Endothelial cell of umbilical vein (primary cell): ENCODE data around the gene MYEOV. TPM values are rescaled to one million over a fixed set of nuclear protein-coding genes. Genes with fewer than 3 reads are reported as not detected.

Experiments used
- BruUV-seq: library from RNA; stranded (reverse); fragments of 400-500 nt; replicated peaks from 2 replicates; lab custom pipeline; 2021; lab: Mats Ljungman, UMichigan
- CTCF ChIA-PET: fragments of 300-600, 350-600 bp; sonication (Branson Sonifier 250); formaldehyde crosslinking; loops from one replicate; lab custom pipeline; 2021; ENCODE audit warnings: antibody characterized with exemption, inconsistent platforms; lab: Charles Lee
- POLR2A ChIA-PET: fragments of 300-600, 350-600 bp; sonication (Branson Sonifier 250); formaldehyde crosslinking; loops from one replicate; lab custom pipeline; 2021; ENCODE audit warnings: antibody characterized with exemption, inconsistent platforms; lab: Charles Lee
- DNase-seq: peaks from one replicate; pipeline ENCODE4 v3.0.0-alpha.2; 2011; ENCODE audit warnings: low read depth, low spot score
- FAIRE-seq: peaks from 2 replicates; lab custom pipeline; 2011; peaks lifted over from hg19 to GRCh38; lab: Jason Lieb, UNC
- H2AFZ ChIP-seq: 2 replicates; pipeline ENCODE4 v1.6.0; 2012; ENCODE audit warnings: low read depth, low read length, control low read depth, inconsistent platforms
- H3K27ac ChIP-seq: 2 replicates; pipeline ENCODE4 v1.5.1; 2011; ENCODE audit warnings: low read depth, mild to moderate bottlenecking, control low read depth, low read length, moderate library complexity; ENCODE audit not compliant: insufficient read depth
- H3K27me3 ChIP-seq, 2 experiments: 2 replicates each; pipeline versions ENCODE4 v1.6.0 to v1.6.1; 2011; ENCODE audit warnings: low read length in 2 of 2, mixed read lengths in 1 of 2; ENCODE audit not compliant: control insufficient read depth in 2 of 2, insufficient read depth in 2 of 2
- H3K36me3 ChIP-seq, 2 experiments: 2 replicates in 1 of 2; 3 replicates in 1 of 2; pipeline ENCODE4 v1.5.1; 2011; ENCODE audit warnings: low read length in 2 of 2, mild to moderate bottlenecking in 1 of 2, moderate library complexity in 1 of 2; ENCODE audit not compliant: control insufficient read depth in 2 of 2, insufficient read depth in 2 of 2; ENCODE audit errors: extremely low read depth in 1 of 2
- H3K4me1 ChIP-seq: 3 replicates; pipeline ENCODE4 v1.5.1; 2011; ENCODE audit warnings: mild to moderate bottlenecking, low read length; ENCODE audit not compliant: control insufficient read depth, insufficient read depth; ENCODE audit errors: extremely low read depth
- H3K4me2 ChIP-seq: 2 replicates; pipeline ENCODE4 v1.6.1; 2011; ENCODE audit warnings: low read length, control low read depth, mixed read lengths; ENCODE audit not compliant: insufficient read depth
- H3K4me3 ChIP-seq, 3 experiments: fragments of 200-600 bp in 1 of 3; sonication (generic), shearing (Covaris generic) in 1 of 3; replicated peaks in 1 of 3; 2 replicates each; pipeline ENCODE4 v1.5.1; 2011 to 2016; ENCODE audit warnings: control low read depth in 3 of 3, low read length in 3 of 3, mild to moderate bottlenecking in 2 of 3, inconsistent platforms in 1 of 3, low read depth in 1 of 3, moderate library complexity in 1 of 3; ENCODE audit not compliant: insufficient read depth in 1 of 3
- H3K79me2 ChIP-seq: 2 replicates; pipeline ENCODE4 v1.6.0; 2012; ENCODE audit warnings: low read length, inconsistent platforms; ENCODE audit not compliant: control insufficient read depth, insufficient read depth
- H3K9ac ChIP-seq: replicated peaks from 2 replicates; pipeline ENCODE3; 2011; ENCODE audit warnings: low read length, control low read depth; ENCODE audit not compliant: insufficient read depth; ENCODE audit errors: extremely low read depth
- H3K9me1 ChIP-seq: replicated peaks from 3 replicates; pipeline ENCODE4 v1.6.0; 2011; ENCODE audit warnings: mild to moderate bottlenecking, low read length; ENCODE audit not compliant: control insufficient read depth, insufficient read depth; ENCODE audit errors: extremely low read depth
- H3K9me3 ChIP-seq: replicated peaks from 2 replicates; pipeline ENCODE4 v1.5.1; 2012; ENCODE audit warnings: low read length, inconsistent platforms; ENCODE audit not compliant: control insufficient read depth, insufficient read depth
- H4K20me1 ChIP-seq: replicated peaks from 2 replicates; pipeline ENCODE3; 2011; ENCODE audit warnings: mild to moderate bottlenecking, low read length; ENCODE audit not compliant: control insufficient read depth, insufficient read depth; ENCODE audit errors: extremely low read depth
- EZH2 ChIP-seq: IDR thresholded peaks from 2 replicates; pipeline ENCODE4 v1.6.1; 2012; ENCODE audit warnings: borderline replicate concordance, low read depth, mild to moderate bottlenecking, moderate library complexity, low read length, inconsistent platforms; ENCODE audit not compliant: severe bottlenecking
- GATA2 ChIP-seq: IDR thresholded peaks from 2 replicates; pipeline ENCODE4 v1.7.0; 2011; ENCODE audit warnings: low read depth, mild to moderate bottlenecking, moderate library complexity, mixed read lengths, low read length; ENCODE audit not compliant: insufficient read length, insufficient read depth
- JUN ChIP-seq: IDR thresholded peaks from 2 replicates; pipeline ENCODE4 v1.6.1; 2011; ENCODE audit warnings: borderline replicate concordance, low read depth; ENCODE audit not compliant: insufficient read length, insufficient read depth
- MAX ChIP-seq: IDR thresholded peaks from 2 replicates; pipeline ENCODE4 v1.6.1; 2011; ENCODE audit not compliant: insufficient read depth, insufficient read length
- POLR2A ChIP-seq: IDR thresholded peaks from 2 replicates; pipeline ENCODE4 v1.6.1; 2012; ENCODE audit warnings: low read depth, mild to moderate bottlenecking, control low read depth, low read length
- dilution Hi-C: fragments of 300-500 bp; cut with MboI; formaldehyde crosslinking; loops from one replicate; pipeline ENCODE4 v1.15.0; 2019; ENCODE audit warnings: low sequenced_read_pairs; ENCODE audit not compliant: extremely low pct_ligation_motif_present
- intact Hi-C: fragments of 100-400 bp; cut with micrococcal nuclease; formaldehyde crosslinking; loops from one replicate; pipeline ENCODE4 v1.10.0; 2022
- polyA plus RNA-seq, 4 experiments: library from polyadenylated mRNA; depleted of rRNA in 3 of 4; stranded (reverse) in 3 of 4; unstranded in 1 of 4; fragments of >200 nt; gene quantifications; 2 replicates each; pipeline versions ENCODE4 v1.2.1 to v1.2.3, GENCODE V29; 2011 to 2012; ENCODE audit warnings: missing spikeins in 1 of 4
- total RNA-seq: library from RNA; stranded (reverse); gene quantifications from 2 replicates; pipeline ENCODE4 v1.2.3, GENCODE V29; 2021

The MYEOV gene
- total and polyA plus RNA-seq, 2 donors (not counting 3 experiments of a cell fraction or from before 2014, with no cell fraction given): 3.8 to 14.4 TPM

- ChIA-PET CTCF (no interaction called here), POLR2A (no interaction called here)
- FAIRE-seq (no peak), DNase-seq (no peak)
- Histone ChIP-seq H3K4me2 (no peak overlapping the region), H3K27me3 (peaks cover 7 to 9% of the 10 kb centered on the region in 2 experiments), H3K9me3 (no peaks in the 10 kb centered on the region), H3K36me3 (no peaks in the 10 kb centered on the region), H3K4me1 (no peaks in the 10 kb centered on the region), H3K27ac (no peak overlapping the region), H3K9ac (no peak overlapping the region), H3K79me2 (no peaks in the 10 kb centered on the region), H3K9me1 (no peaks in the 10 kb centered on the region), H4K20me1 (no peaks in the 10 kb centered on the region), H2AFZ (no peak overlapping the region), H3K4me3 (no peak overlapping the region)
- dilution Hi-C loops: no loop called here
- intact Hi-C loops: no loop called here
- TF ChIP-seq POLR2A: no peak
- BruUV-seq: no TSS peak
These were observed 41.5 kb upstream of the MYEOV start for GRCh38 chr11:69252490-69252837.

- Histone ChIP-seq H3K9me1 (no peaks in the 10 kb centered on the region), H4K20me1 (no peaks in the 10 kb centered on the region), H3K4me2 (no peak overlapping the region), H3K36me3 (no peaks in the 10 kb centered on the region), H3K27ac (no peak overlapping the region), H3K27me3 (peaks cover 1 to 7% of the 10 kb centered on the region in 2 experiments), H3K9me3 (no peaks in the 10 kb centered on the region), H3K4me1 (no peaks in the 10 kb centered on the region), H2AFZ (no peak overlapping the region), H3K4me3 (no peak overlapping the region), H3K79me2 (no peaks in the 10 kb centered on the region), H3K9ac (no peak overlapping the region)
- BruUV-seq: no TSS peak
- FAIRE-seq (no peak), DNase-seq (no peak)
- dilution Hi-C loops: no loop called here
- ChIA-PET POLR2A (no interaction called here), CTCF (no interaction called here)
- intact Hi-C loops: no loop called here
- no peak for TF ChIP-seq GATA2
- TF ChIP-seq JUN: no peak
- TF ChIP-seq POLR2A: no peak
- TF ChIP-seq EZH2: no peak
- TF ChIP-seq MAX: no peak
These were observed 40.9 kb upstream of the MYEOV start for GRCh38 chr11:69253028-69253427.
